Caco-2 (cell line): ENCODE data around the gene HLA-DOB. TPM values are rescaled to one million over a fixed set of nuclear protein-coding genes. Genes with fewer than 3 reads are reported as not detected.

Source experiments
- BruUV-seq: library from RNA; stranded (reverse); fragments of 400-500 nt; replicated peaks from 2 replicates; lab custom pipeline; 2021; lab: Mats Ljungman, UMichigan
- CTCF ChIA-PET: fragments of 300-600 bp; sonication (Branson Sonifier 250); formaldehyde crosslinking; loops from one replicate; lab custom pipeline; 2022; ENCODE audit warnings: antibody characterized with exemption; lab: Charles Lee
- POLR2A ChIA-PET: fragments of 300-600 bp; sonication (Branson Sonifier 250); formaldehyde crosslinking; loops from one replicate; lab custom pipeline; 2022; ENCODE audit warnings: antibody characterized with exemption; lab: Charles Lee
- DNase-seq, 2 experiments: peaks; one replicate each; pipeline versions ENCODE4 v3.0.0 to v3.0.0-alpha.2; 2020 to 2022
- H3K27me3 ChIP-seq: replicated peaks from 2 replicates; pipeline ENCODE4 v1.6.0; 2011; ENCODE audit warnings: low read length; ENCODE audit not compliant: control insufficient read depth, insufficient read depth
- H3K36me3 ChIP-seq: 2 replicates; pipeline ENCODE4 v1.5.1; 2011; ENCODE audit warnings: low read length; ENCODE audit not compliant: control insufficient read depth, insufficient read depth
- H3K4me1 ChIP-seq: fragments of 250-450 bp; sonication (Bioruptor Pico); 2 replicates; pipeline ENCODE4 v1.5.1; 2020; ENCODE audit warnings: mild to moderate bottlenecking
- H3K4me3 ChIP-seq: 2 replicates; pipeline ENCODE4 v1.5.1; 2011; ENCODE audit warnings: low read depth, mild to moderate bottlenecking, control low read depth, low read length
- H3K9me3 ChIP-seq: fragments of 250-450 bp; sonication (Bioruptor Pico); 2 replicates; pipeline ENCODE4 v1.5.1; 2020; ENCODE audit warnings: mild to moderate bottlenecking, moderate library complexity
- H3K27ac Mint-ChIP-seq: one replicate; pipeline ENCODE4 v1.8.0; 2022; ENCODE audit warnings: mixed read lengths; ENCODE audit not compliant: unreplicated experiment
- H3K27me3 Mint-ChIP-seq: one replicate; pipeline ENCODE4 v1.8.0; 2022; ENCODE audit warnings: mixed read lengths; ENCODE audit not compliant: insufficient read depth, unreplicated experiment
- H3K36me3 Mint-ChIP-seq: one replicate; pipeline ENCODE4 v1.8.0; 2022; ENCODE audit warnings: mild to moderate bottlenecking, mixed read lengths; ENCODE audit not compliant: insufficient read depth, unreplicated experiment
- H3K4me1 Mint-ChIP-seq: one replicate; pipeline ENCODE4 v1.8.0; 2022; ENCODE audit warnings: low read depth, mixed read lengths; ENCODE audit not compliant: unreplicated experiment
- H3K4me3 Mint-ChIP-seq: one replicate; pipeline ENCODE4 v1.8.0; 2022; ENCODE audit warnings: mild to moderate bottlenecking, moderate library complexity, mixed read lengths; ENCODE audit not compliant: unreplicated experiment
- H3K9me3 Mint-ChIP-seq: one replicate; pipeline ENCODE4 v1.8.0; 2022; ENCODE audit warnings: mixed read lengths; ENCODE audit not compliant: unreplicated experiment
- CTCF ChIP-seq, 2 experiments: fragments of 200-600 bp in 1 of 2; IDR thresholded peaks; 1 replicate in 1 of 2; 2 replicates in 1 of 2; pipeline versions ENCODE4 v1.5.1 to v1.8.0; 2011 to 2022; ENCODE audit warnings: antibody characterized with exemption in 1 of 2, control low read depth in 1 of 2, inconsistent platforms in 1 of 2, low read depth in 1 of 2, low read length in 1 of 2, mild to moderate bottlenecking in 1 of 2, moderate library complexity in 1 of 2; ENCODE audit not compliant: insufficient read depth in 1 of 2, severe bottlenecking in 1 of 2, unreplicated experiment in 1 of 2
- intact Hi-C: fragments of 100-400 bp; cut with micrococcal nuclease; formaldehyde crosslinking; loops from one replicate; pipeline ENCODE4 v1.10.0; 2022; ENCODE audit not compliant: unreplicated experiment
- total RNA-seq: library from RNA; stranded (reverse); gene quantifications from 2 replicates; pipeline ENCODE4 v1.2.3, GENCODE V29; 2022

HLA-DOB gene
- total RNA-seq, 1 experiment from 2014 or later = 0.61 TPM

- no peaks in the 10 kb centered on the region for H3K9me3 Mint-ChIP-seq
- H3K36me3 ChIP-seq = no peaks in the 10 kb centered on the region
Observed at GRCh38 chr6:32847795-32848194, 31.0 kb upstream of the HLA-DOB start.

GRCh38 chr6:32847004-32847403 is 30.2 kb upstream of the HLA-DOB start:
- Mint-ChIP-seq H3K27me3 (peaks cover 16% of the 10 kb centered on the region), H3K36me3 (peaks cover 11% of the 10 kb centered on the region), H3K4me1 (peaks cover 5% of the 10 kb centered on the region), H3K4me3 (no peak overlapping the region), H3K9me3 (no peaks in the 10 kb centered on the region), H3K27ac (no peak overlapping the region)
- TF ChIP-seq CTCF (IDR thresholded peaks at IDR 0.05; ENCODE audit: insufficient read depth in 1 of 2, low read depth in 1 of 2, low read length in 1 of 2, severe bottlenecking in 1 of 2, unreplicated experiment in 1 of 2) = no peak
- intact Hi-C loops = no loop called here
- no peak overlapping the region for H3K4me3 ChIP-seq
- H3K9me3 ChIP-seq = no peaks in the 10 kb centered on the region
- H3K36me3 ChIP-seq = no peaks in the 10 kb centered on the region
- peaks cover 1% of the 10 kb centered on the region for H3K27me3 ChIP-seq
- CTCF ChIA-PET = no interaction called here
- no TSS peak for BruUV-seq
- POLR2A ChIA-PET = no interaction called here
- no peaks in the 10 kb centered on the region; the same call in 1 of the 2 replicates for H3K4me1 ChIP-seq
- DNase-seq = no peak

More at GRCh38 chr6:32847795-32848194, 31.0 kb upstream of the HLA-DOB start:
- Mint-ChIP-seq H3K4me3 (no peak overlapping the region), H3K27ac (no peak overlapping the region), H3K4me1 (peaks cover 5% of the 10 kb centered on the region), H3K27me3 (peaks cover 16% of the 10 kb centered on the region), H3K36me3 (peaks cover 11% of the 10 kb centered on the region)
- Histone ChIP-seq H3K4me3 (no peak overlapping the region), H3K4me1 (no peaks in the 10 kb centered on the region; the same call in 1 of the 2 replicates), H3K9me3 (no peaks in the 10 kb centered on the region), H3K27me3 (peaks cover 1% of the 10 kb centered on the region)
- ChIA-PET CTCF (no interaction called here), POLR2A (no interaction called here)
- no TSS peak for BruUV-seq
- no peak for TF ChIP-seq CTCF (IDR thresholded peaks at IDR 0.05; ENCODE audit: insufficient read depth in 1 of 2, low read depth in 1 of 2, low read length in 1 of 2, severe bottlenecking in 1 of 2, unreplicated experiment in 1 of 2)
- no peak for DNase-seq
- intact Hi-C loops = no loop called here

- no TSS peak for BruUV-seq
Observed at GRCh38 chr6:32845384-32845884, 28.6 kb upstream of the HLA-DOB start.

More at GRCh38 chr6:32845384-32845884, 28.6 kb upstream of the HLA-DOB start:
- no peak for TF ChIP-seq CTCF (IDR thresholded peaks at IDR 0.05; ENCODE audit: insufficient read depth in 1 of 2, low read depth in 1 of 2, low read length in 1 of 2, severe bottlenecking in 1 of 2, unreplicated experiment in 1 of 2)
- peaks cover 5% of the 10 kb centered on the region for H3K4me1 Mint-ChIP-seq
- H3K4me3 ChIP-seq = no peak overlapping the region
- intact Hi-C loops = no loop called here
- no peaks in the 10 kb centered on the region for H3K9me3 Mint-ChIP-seq
- POLR2A ChIA-PET = interaction anchor here (0.7 kb wide), 1 partner anchor 126 kb away, joined by 4 read pairs; no protein-coding TSS in a partner anchor
- peaks cover 11% of the 10 kb centered on the region for H3K36me3 Mint-ChIP-seq
- H3K27me3 Mint-ChIP-seq = peaks cover 10% of the 10 kb centered on the region
- H3K36me3 ChIP-seq = no peaks in the 10 kb centered on the region
- no peak overlapping the region for H3K4me3 Mint-ChIP-seq
- no peak overlapping the region for H3K27ac Mint-ChIP-seq
- no peaks in the 10 kb centered on the region; the same call in 1 of the 2 replicates for H3K4me1 ChIP-seq
- CTCF ChIA-PET = interaction anchor here (1.6 to 1.7 kb wide), 2 partner anchors 8 to 23 kb away, joined by 10 to 14 read pairs; partner anchors contain the start of genes PSMB9 and TAP1
- H3K27me3 ChIP-seq = no peaks in the 10 kb centered on the region; the same call in 1 of the 2 replicates
- no peak for DNase-seq
- H3K9me3 ChIP-seq = no peaks in the 10 kb centered on the region
